Measurements from ENCODE around the gene LTB4R2. TPM values are rescaled to one million over a fixed set of nuclear protein-coding genes. Genes with fewer than 3 reads are reported as not detected.

LTB4R2 gene
- polyA plus RNA-seq, 2 of the 4 experiments (the other 2 are of a cell fraction) = 5.8 to 8.6 TPM

DNA sequence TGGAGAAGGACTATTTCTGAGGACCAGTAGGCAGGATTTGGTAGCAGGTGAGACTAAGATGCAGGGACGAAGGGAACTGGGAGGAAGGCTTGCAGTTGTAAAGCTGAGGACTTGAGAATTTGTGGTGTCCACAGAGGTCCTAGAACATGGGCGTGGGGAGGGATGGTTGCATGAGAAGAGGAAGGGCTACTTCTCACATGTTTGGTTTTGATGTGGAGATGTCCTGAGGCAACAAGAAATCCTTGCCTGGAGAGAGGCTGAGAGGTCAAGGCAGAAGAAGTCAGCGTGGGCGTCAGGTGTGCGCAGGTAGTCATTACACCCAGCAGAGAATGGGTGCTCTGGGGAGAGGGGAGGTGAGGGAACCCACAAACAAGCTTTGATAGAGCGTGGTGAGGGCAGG lies 32.9 kb upstream of the LTB4R2 start:
- FAIRE-seq (no peak), ATAC-seq (no peak), DNase-seq (ENCODE audit: low read depth in 1 of 2, low spot score in 1 of 2) (no peak)
- Histone ChIP-seq H3K9me3 (no peaks in the 10 kb centered on the region), H3K4me3 (no peak overlapping the region), H3K4me2 (no peak overlapping the region), H3K4me1 (0 out of 3 replicates have a peak, but pooled peaks cover 2% of the 10 kb centered on the region), H3K27ac (no peak overlapping the region)
- TF ChIP-seq CHD2 (IDR thresholded peaks at IDR 0.05; ENCODE audit: low read length, partially characterized antibody) (no peak), TFCP2L1 (CRISPR knock-in tag; IDR thresholded peaks at IDR 0.05) (no peak), POLR2A (IDR thresholded peaks at IDR 0.05; ENCODE audit: low read length) (no peak), RAD21 (conservative IDR thresholded peaks at IDR 0.05 in 1 of 2, IDR thresholded peaks at IDR 0.05 in 1 of 2) (no peak)
- POLR2A ChIA-PET = no interaction called here
- WGBS (ENCODE audit: missing lambda C conversion rate) = 86% methylated on average over 6 of the region's 6 CpGs
- CTCF ChIA-PET = interaction anchor here (0.8 to 34.0 kb wide), 5 partner anchors 9 to 35 kb away, joined by 3 to 469 read pairs (median 4); partner anchors contain the start of genes CIDEB, DHRS1, LTB4R and LTB4R2

DNA sequence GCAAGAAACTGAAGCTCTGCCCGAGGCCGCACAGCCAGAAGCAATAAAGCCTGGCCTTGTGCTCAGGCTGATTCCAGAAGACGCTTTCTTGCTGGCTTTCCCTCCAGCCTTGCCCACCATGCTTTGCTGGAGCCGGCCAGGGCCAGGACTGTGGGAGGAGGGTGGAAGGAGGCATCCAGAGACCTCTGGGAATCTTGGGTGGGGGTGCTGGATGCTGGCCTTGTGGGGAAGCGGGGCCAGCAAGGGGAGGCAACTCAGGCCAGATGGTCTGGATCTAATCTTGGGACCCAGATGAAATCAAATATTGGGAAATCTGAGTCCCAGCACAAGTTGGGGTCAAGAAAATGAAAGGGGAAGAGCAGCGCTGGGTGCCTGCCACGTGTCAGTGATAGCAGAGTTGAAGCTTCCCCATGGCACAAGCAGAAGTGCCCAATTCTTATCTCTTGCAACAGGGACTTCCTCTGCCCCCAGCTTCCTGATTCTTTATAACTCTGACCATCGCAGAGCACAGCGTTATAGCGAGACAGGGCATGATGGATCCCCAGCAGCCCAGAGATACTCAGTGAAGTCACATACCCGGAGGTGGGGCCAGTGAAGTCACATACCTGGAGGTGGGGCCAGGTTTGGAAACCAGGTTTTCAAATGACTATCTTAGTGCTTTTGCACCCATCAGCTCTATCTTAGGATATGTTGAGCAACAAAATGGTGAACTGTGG lies 32.2 kb upstream of the LTB4R2 start:
- Histone ChIP-seq H3K9me3 (no peaks in the 10 kb centered on the region), H3K4me1 (no peaks in the 10 kb centered on the region), H3K4me2 (no peak overlapping the region), H3K4me3 (no peak overlapping the region), H3K27ac (no peak overlapping the region)
- CTCF ChIA-PET = interaction anchor here (0.8 to 34.0 kb wide), 5 partner anchors 8 to 35 kb away, joined by 3 to 469 read pairs (median 7); partner anchors contain the start of genes CIDEB, DHRS1, LTB4R and LTB4R2
- DNase-seq (ENCODE audit: low read depth in 1 of 2, low spot score in 1 of 2) (no peak), ATAC-seq (no peak), FAIRE-seq (no peak)
- WGBS (ENCODE audit: missing lambda C conversion rate) = 86% methylated on average over 11 of the region's 11 CpGs
- TF ChIP-seq EHF (CRISPR knock-in tag; IDR thresholded peaks at IDR 0.05) = no peak
- no peak for TF ChIP-seq FOSB (CRISPR knock-in tag; IDR thresholded peaks at IDR 0.05)
- no peak for TF ChIP-seq CTCF (IDR thresholded peaks at IDR 0.05)
- TF ChIP-seq MYC (IDR thresholded peaks at IDR 0.05; ENCODE audit: borderline replicate concordance, low read length) = no peak
- TF ChIP-seq JUNB (IDR thresholded peaks at IDR 0.05) = no peak
- no peak for TF ChIP-seq RFX5 (IDR thresholded peaks at IDR 0.05)
- TF ChIP-seq, protein P1, sequence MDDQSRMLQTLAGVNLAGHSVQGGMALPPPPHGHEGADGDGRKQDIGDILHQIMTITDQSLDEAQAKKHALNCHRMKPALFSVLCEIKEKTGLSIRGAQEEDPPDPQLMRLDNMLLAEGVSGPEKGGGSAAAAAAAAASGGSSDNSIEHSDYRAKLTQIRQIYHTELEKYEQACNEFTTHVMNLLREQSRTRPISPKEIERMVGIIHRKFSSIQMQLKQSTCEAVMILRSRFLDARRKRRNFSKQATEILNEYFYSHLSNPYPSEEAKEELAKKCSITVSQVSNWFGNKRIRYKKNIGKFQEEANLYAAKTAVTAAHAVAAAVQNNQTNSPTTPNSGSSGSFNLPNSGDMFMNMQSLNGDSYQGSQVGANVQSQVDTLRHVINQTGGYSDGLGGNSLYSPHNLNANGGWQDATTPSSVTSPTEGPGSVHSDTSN (IDR thresholded peaks at IDR 0.05) = no peak
- no peak for TF ChIP-seq MAZ (IDR thresholded peaks at IDR 0.05; ENCODE audit: borderline replicate concordance, low read depth, low read length)
- no peak for TF ChIP-seq EP300 (IDR thresholded peaks at IDR 0.05)
- TF ChIP-seq TP53 (CRISPR knock-in tag; IDR thresholded peaks at IDR 0.05) = no peak
- TF ChIP-seq HOXB13 (CRISPR knock-in tag; IDR thresholded peaks at IDR 0.05; ENCODE audit: low read depth) = no peak
- no peak for TF ChIP-seq CHD2 (IDR thresholded peaks at IDR 0.05; ENCODE audit: low read length, partially characterized antibody)
- no peak for TF ChIP-seq ZSCAN20 (CRISPR knock-in tag; IDR thresholded peaks at IDR 0.05)
- no peak for TF ChIP-seq POLR2AphosphoS2 (conservative IDR thresholded peaks at IDR 0.05; ENCODE audit: low read length)
- TF ChIP-seq RARB (CRISPR knock-in tag; IDR thresholded peaks at IDR 0.05) = no peak
- POLR2A ChIA-PET = no interaction called here

DNA sequence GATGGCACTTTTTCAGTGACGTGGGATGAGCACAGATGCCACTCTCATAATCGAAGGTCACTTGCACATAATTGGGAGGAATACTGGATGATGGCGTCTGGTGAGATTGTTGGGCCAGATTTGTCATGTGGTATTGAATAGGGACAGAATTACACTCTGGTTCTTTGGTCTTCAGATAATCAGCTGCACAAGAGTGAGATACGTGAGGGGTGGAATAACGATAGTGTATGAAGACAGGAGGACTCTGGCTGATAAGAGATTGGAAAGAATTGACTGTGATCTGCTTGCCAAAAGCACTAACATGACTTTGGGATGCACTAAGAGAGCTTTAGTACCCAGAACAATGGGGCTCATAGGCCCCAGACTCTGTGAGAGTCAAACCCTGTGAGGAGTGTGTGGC lies 31.5 kb upstream of the LTB4R2 start:
- H3K9me3 ChIP-seq = no peaks in the 10 kb centered on the region
- CTCF ChIA-PET = interaction anchor here (2.1 to 34.0 kb wide), 2 partner anchors 25 to 36 kb away, joined by 7 to 469 read pairs; partner anchors contain the start of genes CIDEB, DHRS1, LTB4R and LTB4R2
- ATAC-seq = no peak
- no peak overlapping the region for H3K4me2 ChIP-seq
- no peak overlapping the region for H3K4me3 ChIP-seq
- DNase-seq (ENCODE audit: low read depth in 1 of 2, low spot score in 1 of 2) = no peak
- POLR2A ChIA-PET = no interaction called here
- no peak overlapping the region for H3K27ac ChIP-seq
- no peak for FAIRE-seq
- WGBS (ENCODE audit: missing lambda C conversion rate) = 83% methylated on average over 5 of the region's 5 CpGs
- H3K4me1 ChIP-seq = no peaks in the 10 kb centered on the region
- no peak for TF ChIP-seq HOXB5 (CRISPR knock-in tag; IDR thresholded peaks at IDR 0.05)
- no peak for TF ChIP-seq RCOR1 (IDR thresholded peaks at IDR 0.05; ENCODE audit: low read depth, low read length)
- TF ChIP-seq, protein P2, sequence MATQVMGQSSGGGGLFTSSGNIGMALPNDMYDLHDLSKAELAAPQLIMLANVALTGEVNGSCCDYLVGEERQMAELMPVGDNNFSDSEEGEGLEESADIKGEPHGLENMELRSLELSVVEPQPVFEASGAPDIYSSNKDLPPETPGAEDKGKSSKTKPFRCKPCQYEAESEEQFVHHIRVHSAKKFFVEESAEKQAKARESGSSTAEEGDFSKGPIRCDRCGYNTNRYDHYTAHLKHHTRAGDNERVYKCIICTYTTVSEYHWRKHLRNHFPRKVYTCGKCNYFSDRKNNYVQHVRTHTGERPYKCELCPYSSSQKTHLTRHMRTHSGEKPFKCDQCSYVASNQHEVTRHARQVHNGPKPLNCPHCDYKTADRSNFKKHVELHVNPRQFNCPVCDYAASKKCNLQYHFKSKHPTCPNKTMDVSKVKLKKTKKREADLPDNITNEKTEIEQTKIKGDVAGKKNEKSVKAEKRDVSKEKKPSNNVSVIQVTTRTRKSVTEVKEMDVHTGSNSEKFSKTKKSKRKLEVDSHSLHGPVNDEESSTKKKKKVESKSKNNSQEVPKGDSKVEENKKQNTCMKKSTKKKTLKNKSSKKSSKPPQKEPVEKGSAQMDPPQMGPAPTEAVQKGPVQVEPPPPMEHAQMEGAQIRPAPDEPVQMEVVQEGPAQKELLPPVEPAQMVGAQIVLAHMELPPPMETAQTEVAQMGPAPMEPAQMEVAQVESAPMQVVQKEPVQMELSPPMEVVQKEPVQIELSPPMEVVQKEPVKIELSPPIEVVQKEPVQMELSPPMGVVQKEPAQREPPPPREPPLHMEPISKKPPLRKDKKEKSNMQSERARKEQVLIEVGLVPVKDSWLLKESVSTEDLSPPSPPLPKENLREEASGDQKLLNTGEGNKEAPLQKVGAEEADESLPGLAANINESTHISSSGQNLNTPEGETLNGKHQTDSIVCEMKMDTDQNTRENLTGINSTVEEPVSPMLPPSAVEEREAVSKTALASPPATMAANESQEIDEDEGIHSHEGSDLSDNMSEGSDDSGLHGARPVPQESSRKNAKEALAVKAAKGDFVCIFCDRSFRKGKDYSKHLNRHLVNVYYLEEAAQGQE (IDR thresholded peaks at IDR 0.05) = no peak
- TF ChIP-seq KDM5A (IDR thresholded peaks at IDR 0.05) = no peak
- TF ChIP-seq CBX8 (IDR thresholded peaks at IDR 0.05) = no peak
- TF ChIP-seq SMC3 (IDR thresholded peaks at IDR 0.05) = no peak
- no peak for TF ChIP-seq FOXS1 (CRISPR knock-in tag; IDR thresholded peaks at IDR 0.05)
- no peak for TF ChIP-seq ZFP36 (IDR thresholded peaks at IDR 0.05; ENCODE audit: borderline replicate concordance, partially characterized antibody)
- no peak for TF ChIP-seq FOSL2 (IDR thresholded peaks at IDR 0.05)
- TF ChIP-seq FOSL2 (CRISPR knock-in tag; IDR thresholded peaks at IDR 0.05) = no peak
